ENCODE results near the gene TMEM232. TPM values are rescaled to one million over a fixed set of nuclear protein-coding genes. Genes with fewer than 3 reads are reported as not detected.

Gene TMEM232
- total and polyA plus RNA-seq, 2 experiments from 2014 or later, result 1.3 to 1.9 TPM

- no peaks in the 10 kb centered on the region for H3K9me2 ChIP-seq (ENCODE audit: insufficient read depth)
- ATAC-seq, result no peak
- Mint-ChIP-seq H3K4me1 (no peaks in the 10 kb centered on the region), H3K4me3 (no peak overlapping the region), H3K27me3 (ENCODE audit: insufficient read depth, low read depth, poor library complexity) (no peaks in the 10 kb centered on the region), H3K27ac (no peak overlapping the region), H3K36me3 (ENCODE audit: low read depth) (no peaks in the 10 kb centered on the region), H3K9me3 (no peaks in the 10 kb centered on the region)
- H3F3A ChIP-seq (replicated peaks; ENCODE audit: low read depth), result no peaks in the 10 kb centered on the region
- H3K36me3 ChIP-seq (ENCODE audit: insufficient read depth), result no peaks in the 10 kb centered on the region
- DNase-seq (ENCODE audit: low spot score), result no peak
- TF ChIP-seq POLR2AphosphoS5 (IDR thresholded peaks at IDR 0.05; ENCODE audit: low read depth) (no peak), ZNF114 (CRISPR knock-in tag; IDR thresholded peaks at IDR 0.05) (no peak), EZH2phosphoT487 (IDR thresholded peaks at IDR 0.05; ENCODE audit: unreplicated experiment) (no peak), JUNB (IDR thresholded peaks at IDR 0.05; ENCODE audit: unreplicated experiment) (no peak), STAT1 (IDR thresholded peaks at IDR 0.05; ENCODE audit: unreplicated experiment) (no peak), ZNF331 (CRISPR knock-in tag; IDR thresholded peaks at IDR 0.05; ENCODE audit: low read depth) (no peak), NANOG (IDR thresholded peaks at IDR 0.05; ENCODE audit: borderline replicate concordance) (no peak), ETS1 (IDR thresholded peaks at IDR 0.05) (no peak)
- TF ChIP-seq, protein P1, sequence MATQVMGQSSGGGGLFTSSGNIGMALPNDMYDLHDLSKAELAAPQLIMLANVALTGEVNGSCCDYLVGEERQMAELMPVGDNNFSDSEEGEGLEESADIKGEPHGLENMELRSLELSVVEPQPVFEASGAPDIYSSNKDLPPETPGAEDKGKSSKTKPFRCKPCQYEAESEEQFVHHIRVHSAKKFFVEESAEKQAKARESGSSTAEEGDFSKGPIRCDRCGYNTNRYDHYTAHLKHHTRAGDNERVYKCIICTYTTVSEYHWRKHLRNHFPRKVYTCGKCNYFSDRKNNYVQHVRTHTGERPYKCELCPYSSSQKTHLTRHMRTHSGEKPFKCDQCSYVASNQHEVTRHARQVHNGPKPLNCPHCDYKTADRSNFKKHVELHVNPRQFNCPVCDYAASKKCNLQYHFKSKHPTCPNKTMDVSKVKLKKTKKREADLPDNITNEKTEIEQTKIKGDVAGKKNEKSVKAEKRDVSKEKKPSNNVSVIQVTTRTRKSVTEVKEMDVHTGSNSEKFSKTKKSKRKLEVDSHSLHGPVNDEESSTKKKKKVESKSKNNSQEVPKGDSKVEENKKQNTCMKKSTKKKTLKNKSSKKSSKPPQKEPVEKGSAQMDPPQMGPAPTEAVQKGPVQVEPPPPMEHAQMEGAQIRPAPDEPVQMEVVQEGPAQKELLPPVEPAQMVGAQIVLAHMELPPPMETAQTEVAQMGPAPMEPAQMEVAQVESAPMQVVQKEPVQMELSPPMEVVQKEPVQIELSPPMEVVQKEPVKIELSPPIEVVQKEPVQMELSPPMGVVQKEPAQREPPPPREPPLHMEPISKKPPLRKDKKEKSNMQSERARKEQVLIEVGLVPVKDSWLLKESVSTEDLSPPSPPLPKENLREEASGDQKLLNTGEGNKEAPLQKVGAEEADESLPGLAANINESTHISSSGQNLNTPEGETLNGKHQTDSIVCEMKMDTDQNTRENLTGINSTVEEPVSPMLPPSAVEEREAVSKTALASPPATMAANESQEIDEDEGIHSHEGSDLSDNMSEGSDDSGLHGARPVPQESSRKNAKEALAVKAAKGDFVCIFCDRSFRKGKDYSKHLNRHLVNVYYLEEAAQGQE (IDR thresholded peaks at IDR 0.05; ENCODE audit: unreplicated experiment), result no peak
- H3K27ac ChIP-seq (ENCODE audit: low read depth), result no peak overlapping the region
- no peaks in the 10 kb centered on the region for H3K79me2 ChIP-seq (replicated peaks; ENCODE audit: insufficient read depth)
- H3K4me3 ChIP-seq, result no peak overlapping the region
- H3K4me2 ChIP-seq, result no peak overlapping the region
- H3K27me3 ChIP-seq (ENCODE audit: insufficient read depth), result no peaks in the 10 kb centered on the region
- H2AFZ ChIP-seq, result no peak overlapping the region
- H4K20me1 ChIP-seq (replicated peaks; ENCODE audit: insufficient read depth), result no peaks in the 10 kb centered on the region
- no peaks in the 10 kb centered on the region for H3K4me1 ChIP-seq (ENCODE audit: insufficient read depth)
These were observed 95.2 kb downstream of the TMEM232 start for GRCh38 chr5:110631236-110631635.

- ATAC-seq, result no peak
- H3K9me2 ChIP-seq (ENCODE audit: insufficient read depth), result no peaks in the 10 kb centered on the region
- no peaks in the 10 kb centered on the region for H3K9me3 Mint-ChIP-seq
These were observed 96.1 kb downstream of the TMEM232 start for GRCh38 chr5:110630350-110630749.

More at GRCh38 chr5:110630350-110630749, 96.1 kb downstream of the TMEM232 start:
- H3F3A ChIP-seq (replicated peaks; ENCODE audit: low read depth), result no peaks in the 10 kb centered on the region
- TF ChIP-seq POLR2AphosphoS5 (IDR thresholded peaks at IDR 0.05; ENCODE audit: low read depth) (no peak), NANOG (IDR thresholded peaks at IDR 0.05; ENCODE audit: borderline replicate concordance) (no peak), CTCF (conservative IDR thresholded peaks at IDR 0.05; ENCODE audit: low read depth in 2 of 2) (no peak), EZH2phosphoT487 (IDR thresholded peaks at IDR 0.05; ENCODE audit: unreplicated experiment) (no peak), EZH2 (IDR thresholded peaks at IDR 0.05; ENCODE audit: low read depth, unreplicated experiment) (no peak), ZNF114 (CRISPR knock-in tag; IDR thresholded peaks at IDR 0.05) (no peak)
- TF ChIP-seq, protein P1 (IDR thresholded peaks at IDR 0.05; ENCODE audit: unreplicated experiment), result no peak
- DNase-seq (ENCODE audit: low spot score), result no peak
- H3K27ac ChIP-seq (ENCODE audit: low read depth), result no peak overlapping the region
- Mint-ChIP-seq H3K36me3 (ENCODE audit: low read depth) (no peaks in the 10 kb centered on the region), H3K4me3 (no peak overlapping the region), H3K4me1 (no peaks in the 10 kb centered on the region), H3K27ac (no peak overlapping the region), H3K27me3 (ENCODE audit: insufficient read depth, low read depth, poor library complexity) (no peaks in the 10 kb centered on the region)
- no peak overlapping the region for H3K4me2 ChIP-seq
- no peaks in the 10 kb centered on the region for H3K4me1 ChIP-seq (ENCODE audit: insufficient read depth)
- no peaks in the 10 kb centered on the region for H3K27me3 ChIP-seq (ENCODE audit: insufficient read depth)
- H2AFZ ChIP-seq, result no peak overlapping the region
- H3K36me3 ChIP-seq (ENCODE audit: insufficient read depth), result no peaks in the 10 kb centered on the region
- no peak overlapping the region for H3K4me3 ChIP-seq
- H4K20me1 ChIP-seq (replicated peaks; ENCODE audit: insufficient read depth), result no peaks in the 10 kb centered on the region
- no peaks in the 10 kb centered on the region for H3K79me2 ChIP-seq (replicated peaks; ENCODE audit: insufficient read depth)
